Measurements from ENCODE around the gene XYLT2. TPM values are rescaled to one million over a fixed set of nuclear protein-coding genes. Genes with fewer than 3 reads are reported as not detected.

XYLT2 gene
- polyA plus RNA-seq, 3 donors, result 4.4 to 10.2 (median 4.4) TPM

DNA sequence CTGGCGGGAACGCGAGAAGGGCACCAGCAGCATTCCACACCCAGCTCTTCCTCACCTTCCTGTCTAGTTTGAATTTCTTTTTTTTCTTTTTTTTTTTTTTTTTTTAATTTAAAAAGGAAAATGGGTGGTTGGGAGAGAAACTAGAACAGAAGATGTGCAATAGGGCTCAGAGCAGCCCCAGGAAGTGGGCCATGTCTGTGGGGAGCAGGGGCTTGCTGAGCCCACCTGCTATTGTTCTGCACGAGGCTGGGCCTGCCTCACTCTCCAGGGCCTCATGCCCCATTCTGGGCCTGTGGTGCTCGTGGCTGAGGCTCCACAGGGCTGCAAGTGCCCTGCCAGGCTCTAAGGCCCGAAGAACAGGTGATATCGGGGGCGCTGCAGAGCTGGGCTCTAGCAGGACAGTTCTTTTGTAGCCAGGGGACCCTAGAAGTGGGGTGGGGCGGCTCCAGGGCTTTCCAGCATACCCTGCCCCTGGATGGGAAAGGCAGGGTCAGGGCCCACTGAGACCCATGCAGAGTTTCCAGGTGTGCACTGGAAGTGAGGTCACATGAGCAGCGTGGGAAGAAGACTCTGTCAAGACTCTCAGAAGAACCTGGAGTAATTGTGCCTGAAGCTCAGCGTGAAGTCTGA lies 14.7 kb downstream of the XYLT2 start:
- Mint-ChIP-seq H3K36me3 (peaks cover 53 to 62% of the 10 kb centered on the region in 2 donors), H3K9me3 (peaks cover 0 to under 1% (median 0%) of the 10 kb centered on the region in 7 donors), H3K4me1 (peaks cover 10% of the 10 kb centered on the region), H3K4me3 (no peak overlapping the region), H3K27me3 (ENCODE audit: low read depth in 3 of 3) (no peaks in the 10 kb centered on the region), H3K27ac (no peak overlapping the region)
- no peaks in the 10 kb centered on the region for H3K9me3 ChIP-seq (replicated peaks in 1 of 2; ENCODE audit: control insufficient read depth in 1 of 2, insufficient read depth in 1 of 2, low read length in 2 of 2)
- H3K4me3 ChIP-seq (replicated peaks in 1 of 3; ENCODE audit: low read depth in 2 of 3, low read length in 3 of 3), result no peak overlapping the region
- intact Hi-C loops (cut with micrococcal nuclease), result no loop called here
- TF ChIP-seq, protein P1, sequence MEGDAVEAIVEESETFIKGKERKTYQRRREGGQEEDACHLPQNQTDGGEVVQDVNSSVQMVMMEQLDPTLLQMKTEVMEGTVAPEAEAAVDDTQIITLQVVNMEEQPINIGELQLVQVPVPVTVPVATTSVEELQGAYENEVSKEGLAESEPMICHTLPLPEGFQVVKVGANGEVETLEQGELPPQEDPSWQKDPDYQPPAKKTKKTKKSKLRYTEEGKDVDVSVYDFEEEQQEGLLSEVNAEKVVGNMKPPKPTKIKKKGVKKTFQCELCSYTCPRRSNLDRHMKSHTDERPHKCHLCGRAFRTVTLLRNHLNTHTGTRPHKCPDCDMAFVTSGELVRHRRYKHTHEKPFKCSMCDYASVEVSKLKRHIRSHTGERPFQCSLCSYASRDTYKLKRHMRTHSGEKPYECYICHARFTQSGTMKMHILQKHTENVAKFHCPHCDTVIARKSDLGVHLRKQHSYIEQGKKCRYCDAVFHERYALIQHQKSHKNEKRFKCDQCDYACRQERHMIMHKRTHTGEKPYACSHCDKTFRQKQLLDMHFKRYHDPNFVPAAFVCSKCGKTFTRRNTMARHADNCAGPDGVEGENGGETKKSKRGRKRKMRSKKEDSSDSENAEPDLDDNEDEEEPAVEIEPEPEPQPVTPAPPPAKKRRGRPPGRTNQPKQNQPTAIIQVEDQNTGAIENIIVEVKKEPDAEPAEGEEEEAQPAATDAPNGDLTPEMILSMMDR (IDR thresholded peaks at IDR 0.05), result no peak
- H4K20me1 ChIP-seq (ENCODE audit: insufficient read depth, low read length), result no peaks in the 10 kb centered on the region
- no peak overlapping the region for H3K4me2 ChIP-seq (replicated peaks; ENCODE audit: extremely low read depth, low read length, poor library complexity, severe bottlenecking)
- no peaks in the 10 kb centered on the region for H3K27me3 ChIP-seq (ENCODE audit: control insufficient read depth in 2 of 2, insufficient read depth in 2 of 2, low read length in 2 of 2)
- H3K79me2 ChIP-seq (ENCODE audit: insufficient read depth, low read length), result no peaks in the 10 kb centered on the region
- 89% methylated on average over 7 of the region's 11 CpGs for whole genome bisulfite sequencing (ENCODE audit: insufficient coverage)
- H2AFZ ChIP-seq (ENCODE audit: insufficient read depth, low read depth, low read length, poor library complexity, severe bottlenecking), result no peak overlapping the region
- no peak overlapping the region for H3K27ac ChIP-seq (ENCODE audit: low read depth in 1 of 2, low read length in 2 of 2)
- no peak for DNase-seq
- H3K9ac ChIP-seq (ENCODE audit: insufficient read depth, low read length, poor library complexity, severe bottlenecking), result no peak overlapping the region
- H3K4me1 ChIP-seq (ENCODE audit: control insufficient read depth in 1 of 2, insufficient read depth in 2 of 2, low read length in 2 of 2), result peaks cover 4% of the 10 kb centered on the region in 2 donors
- peaks cover 51 to 64% of the 10 kb centered on the region in 2 donors for H3K36me3 ChIP-seq (replicated peaks in 1 of 2; ENCODE audit: control insufficient read depth in 1 of 2, insufficient read depth in 2 of 2, low read length in 2 of 2)

DNA sequence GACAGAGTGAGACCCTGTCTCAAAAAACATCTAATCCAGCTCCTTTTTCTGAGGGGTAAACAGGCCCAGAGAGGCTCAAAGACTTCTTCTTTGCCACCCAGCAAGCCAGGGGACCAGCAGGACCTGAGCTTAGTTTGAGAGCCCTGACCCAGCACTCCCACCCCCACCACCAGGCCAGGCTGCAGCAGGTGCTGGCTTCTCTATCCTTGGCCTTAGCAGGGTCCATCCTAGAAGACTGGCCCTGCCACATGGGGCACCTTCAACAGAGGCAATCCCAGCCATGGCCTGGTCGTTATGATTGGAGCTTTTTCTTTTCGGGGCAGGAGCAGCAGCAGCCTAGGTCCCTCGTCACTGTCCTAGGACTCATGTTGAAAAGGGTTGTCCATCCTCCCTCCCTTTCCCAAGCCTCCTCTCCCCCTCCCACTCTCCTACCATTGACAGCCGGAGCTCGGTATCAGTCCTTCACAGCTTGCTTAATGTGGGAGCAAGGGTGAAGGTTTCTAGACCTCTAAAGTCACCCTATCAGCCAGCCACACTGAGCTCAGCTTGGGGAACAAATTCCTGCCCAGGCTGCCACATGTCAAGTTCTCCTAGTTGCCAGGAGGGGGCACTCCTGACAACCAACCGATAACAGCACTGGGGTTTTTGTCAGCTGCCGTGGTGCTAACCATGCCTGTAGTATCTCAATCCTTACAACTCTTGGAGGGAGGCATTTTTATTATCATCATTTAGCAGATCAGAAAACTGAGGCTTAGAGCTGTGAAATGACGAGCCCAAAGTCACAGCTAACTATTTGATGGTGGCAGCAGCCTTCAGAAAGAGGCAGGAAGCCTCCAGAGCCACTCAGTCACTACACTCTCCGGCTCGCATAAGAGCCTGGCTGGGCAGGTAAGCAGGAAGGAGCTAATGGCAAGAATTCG lies 15.9 kb downstream of the XYLT2 start:
- peaks cover 50 to 64% of the 10 kb centered on the region in 2 donors for H3K36me3 ChIP-seq (replicated peaks in 1 of 2; ENCODE audit: control insufficient read depth in 1 of 2, insufficient read depth in 2 of 2, low read length in 2 of 2)
- Mint-ChIP-seq H3K4me1 (peaks cover 10% of the 10 kb centered on the region), H3K9me3 (peaks cover 0 to 2% (median 0%) of the 10 kb centered on the region in 7 donors), H3K36me3 (peaks cover 49 to 62% of the 10 kb centered on the region in 2 donors), H3K27ac (peak overlapping the region in 2 of 7 donors; percentile 2 to 42), H3K27me3 (ENCODE audit: low read depth in 3 of 3) (no peaks in the 10 kb centered on the region), H3K4me3 (peak overlapping the region in 1 of 2 donors; percentile 36)
- intact Hi-C loops (cut with micrococcal nuclease), result no loop called here
- H3K27ac ChIP-seq (ENCODE audit: low read depth in 1 of 2, low read length in 2 of 2), result no peak overlapping the region
- H3K27me3 ChIP-seq (ENCODE audit: control insufficient read depth in 2 of 2, insufficient read depth in 2 of 2, low read length in 2 of 2), result no peaks in the 10 kb centered on the region
- no peaks in the 10 kb centered on the region for H3K9me3 ChIP-seq (replicated peaks in 1 of 2; ENCODE audit: control insufficient read depth in 1 of 2, insufficient read depth in 1 of 2, low read length in 2 of 2)
- no peak overlapping the region for H2AFZ ChIP-seq (ENCODE audit: insufficient read depth, low read depth, low read length, poor library complexity, severe bottlenecking)
- H4K20me1 ChIP-seq (ENCODE audit: insufficient read depth, low read length), result peaks cover 6% of the 10 kb centered on the region
- no peak overlapping the region for H3K4me2 ChIP-seq (replicated peaks; ENCODE audit: extremely low read depth, low read length, poor library complexity, severe bottlenecking)
- no peaks in the 10 kb centered on the region for H3K79me2 ChIP-seq (ENCODE audit: insufficient read depth, low read length)
- no peak overlapping the region for H3K9ac ChIP-seq (ENCODE audit: insufficient read depth, low read length, poor library complexity, severe bottlenecking)
- H3K4me3 ChIP-seq (replicated peaks in 1 of 3; ENCODE audit: low read depth in 2 of 3, low read length in 3 of 3), result no peak overlapping the region
- TF ChIP-seq, protein P1 (IDR thresholded peaks at IDR 0.05), result peak; percentile 80
- H3K4me1 ChIP-seq (ENCODE audit: control insufficient read depth in 1 of 2, insufficient read depth in 2 of 2, low read length in 2 of 2), result peaks cover 4% of the 10 kb centered on the region in 2 donors
- 27% methylated on average over 3 of the region's 11 CpGs for WGBS (ENCODE audit: insufficient coverage)
- DNase-seq, result peak; percentile 36 to 62 (median 60)
